Neural cell (in vitro differentiated cells): ENCODE results near the gene STARD13. TPM values are rescaled to one million over a fixed set of nuclear protein-coding genes. Genes with fewer than 3 reads are reported as not detected.

Source experiments
- H2AFZ ChIP-seq: fragments of 200-600, 300-800 bp; sonication (generic), shearing (Covaris generic); 2 replicates; pipeline ENCODE4 v1.6.0; 2014; ENCODE audit warnings: low read depth, mild to moderate bottlenecking, antibody characterized with exemption, low read length, moderate library complexity
- H3F3A ChIP-seq: fragments of 200-600 bp; shearing (Covaris generic); 2 replicates; pipeline ENCODE4 v1.6.1; 2016; ENCODE audit warnings: mild to moderate bottlenecking, moderate library complexity, mixed read lengths, antibody characterized with exemption, low read length; ENCODE audit not compliant: insufficient read depth, poor library complexity, severe bottlenecking
- H3K27ac ChIP-seq: fragments of 200-600, 300-800 bp; sonication (generic), shearing (Covaris generic); 2 replicates; pipeline ENCODE4 v1.5.1; 2014; ENCODE audit warnings: mild to moderate bottlenecking, low read length, moderate library complexity
- H3K27me3 ChIP-seq: fragments of 300-800, 200-600 bp; sonication (generic), shearing (Covaris generic); 2 replicates; pipeline ENCODE4 v1.6.0; 2014; ENCODE audit warnings: mild to moderate bottlenecking, low read depth, low read length, moderate library complexity; ENCODE audit not compliant: insufficient read depth
- H3K36me3 ChIP-seq: fragments of 300-800, 200-600 bp; sonication (generic), shearing (Covaris generic); 2 replicates; pipeline ENCODE4 v1.5.1; 2014; ENCODE audit warnings: mild to moderate bottlenecking, antibody characterized with exemption, low read length, moderate library complexity; ENCODE audit not compliant: insufficient read depth
- H3K4me2 ChIP-seq: fragments of 300-800, 200-600 bp; sonication (generic), shearing (Covaris generic); 2 replicates; pipeline ENCODE4 v1.6.0; 2014; ENCODE audit warnings: mild to moderate bottlenecking, low read length
- H3K4me3 ChIP-seq: fragments of 300-800, 200-600 bp; sonication (generic), shearing (Covaris generic); 2 replicates; pipeline ENCODE4 v1.5.1; 2014; ENCODE audit warnings: mild to moderate bottlenecking, low read length, moderate library complexity
- H3K79me2 ChIP-seq: fragments of 200-600 bp; shearing (Covaris generic); replicated peaks from 2 replicates; pipeline ENCODE4 v1.6.0; 2014; ENCODE audit warnings: mild to moderate bottlenecking, low read length, moderate library complexity; ENCODE audit not compliant: insufficient read depth
- H3K9ac ChIP-seq: fragments of 300-800, 200-600 bp; sonication (generic), shearing (Covaris generic); 2 replicates; pipeline ENCODE4 v1.6.1; 2016; ENCODE audit warnings: mild to moderate bottlenecking, low read length, mixed read lengths
- H3K9me2 ChIP-seq: fragments of 200-600 bp; shearing (Covaris generic); 2 replicates; pipeline ENCODE4 v1.6.1; 2016; ENCODE audit warnings: mild to moderate bottlenecking, low read length, mixed read lengths; ENCODE audit not compliant: insufficient read depth
- H3K9me3 ChIP-seq: fragments of 200-600, 300-800 bp; sonication (generic), shearing (Covaris generic); 2 replicates; pipeline ENCODE4 v1.6.1; 2016; ENCODE audit warnings: mild to moderate bottlenecking, mixed run types, low read length, moderate library complexity, mixed read lengths
- H4K20me1 ChIP-seq: fragments of 200-600 bp; shearing (Covaris generic); 2 replicates; pipeline ENCODE4 v1.6.1; 2016; ENCODE audit warnings: mild to moderate bottlenecking, mixed run types; ENCODE audit not compliant: insufficient read depth
- EP300 ChIP-seq: fragments of 450-650 bp; conservative IDR thresholded peaks from 2 replicates; pipeline ENCODE4 v1.6.1; 2014; ENCODE audit warnings: antibody characterized with exemption, mild to moderate bottlenecking, moderate library complexity; ENCODE audit not compliant: poor library complexity, severe bottlenecking
- EZH2 ChIP-seq: fragments of 200-600, 300-800 bp; shearing (Covaris generic), sonication (generic); IDR thresholded peaks from 2 replicates; pipeline ENCODE4 v1.6.1; 2014; ENCODE audit warnings: antibody characterized with exemption, low read length, borderline replicate concordance, mild to moderate bottlenecking; ENCODE audit not compliant: insufficient read depth, poor library complexity, severe bottlenecking
- MXI1 ChIP-seq: fragments of 450-650 bp; conservative IDR thresholded peaks from 2 replicates; pipeline ENCODE4 v1.6.1; 2014; ENCODE audit warnings: antibody characterized with exemption, mild to moderate bottlenecking; ENCODE audit not compliant: poor library complexity, severe bottlenecking
- POLR2AphosphoS5 ChIP-seq: IDR thresholded peaks from 2 replicates; pipeline ENCODE4 v1.6.1; 2012
- RAD21 ChIP-seq: fragments of 450-650 bp; conservative IDR thresholded peaks from 2 replicates; pipeline ENCODE4 v1.6.1; 2014; ENCODE audit warnings: antibody characterized with exemption, mild to moderate bottlenecking, moderate library complexity
- SMC3 ChIP-seq: fragments of 450-650 bp; conservative IDR thresholded peaks from 2 replicates; pipeline ENCODE4 v1.6.1; 2014; ENCODE audit warnings: antibody characterized with exemption, mild to moderate bottlenecking, moderate library complexity; ENCODE audit not compliant: poor library complexity
- TAF1 ChIP-seq: IDR thresholded peaks from 2 replicates; pipeline ENCODE4 v1.6.1; 2012; ENCODE audit warnings: low read depth
- polyA plus RNA-seq: library from polyadenylated mRNA; depleted of rRNA; stranded (reverse); fragments of >200 nt; gene quantifications from 2 replicates; pipeline ENCODE4 v1.2.3, GENCODE V29; 2014
- TF ChIP-seq, protein P1 (sequence below): fragments of 450-650 bp; IDR thresholded peaks from 2 replicates; pipeline ENCODE4 v1.5.1; 2014; ENCODE audit warnings: antibody characterized with exemption, mild to moderate bottlenecking, moderate library complexity; ENCODE audit not compliant: poor library complexity, severe bottlenecking
- TF ChIP-seq, protein P2 (sequence below): IDR thresholded peaks from 2 replicates; pipeline ENCODE4 v1.6.1; 2012; ENCODE audit warnings: borderline replicate concordance

STARD13 gene
- polyA plus RNA-seq, 1 donor from 2014 or later, result 0.05 TPM

DNA sequence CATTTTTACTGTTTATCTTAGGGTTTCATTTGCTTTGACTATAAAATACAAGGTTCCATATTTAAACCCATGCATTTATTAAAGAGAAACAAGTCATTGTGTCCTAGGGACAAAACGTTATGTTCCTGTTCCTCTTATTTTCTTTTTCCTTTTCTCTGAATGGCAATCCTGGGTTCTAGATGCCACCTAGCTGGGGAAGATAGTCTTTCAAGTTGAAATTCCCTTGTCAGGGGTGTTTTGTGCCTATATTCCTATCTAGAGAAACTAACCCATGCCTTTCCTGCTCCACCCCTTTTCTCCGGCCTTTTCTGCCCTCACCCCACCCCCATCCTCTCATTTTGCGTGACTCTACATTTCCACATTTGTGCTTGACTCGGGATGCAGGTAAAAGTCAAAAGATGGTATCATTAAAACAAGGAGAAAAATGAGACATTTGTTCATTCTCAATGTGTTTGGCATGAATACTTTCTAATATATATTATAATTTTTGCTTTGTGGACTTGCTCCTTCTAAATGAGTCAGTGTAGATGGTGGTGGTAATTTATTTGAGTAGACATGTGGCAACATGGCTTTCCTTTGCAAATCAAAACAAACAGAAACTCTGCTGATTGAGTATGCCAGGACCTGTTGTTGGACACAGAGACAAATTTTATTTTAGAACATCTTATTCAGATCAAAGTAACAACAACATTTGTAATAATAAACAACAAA lies 26.8 kb upstream of the STARD13 start:
- H3K9me2 ChIP-seq, result no peaks in the 10 kb centered on the region
- no peak overlapping the region for H3K4me2 ChIP-seq
- no peaks in the 10 kb centered on the region for H3K27me3 ChIP-seq
- no peaks in the 10 kb centered on the region for H4K20me1 ChIP-seq
- H3K9ac ChIP-seq, result no peak overlapping the region
- H3K27ac ChIP-seq, result no peak overlapping the region
- TF ChIP-seq MXI1 (no peak), TAF1 (no peak), EZH2 (no peak), RAD21 (peak; percentile 78), POLR2AphosphoS5 (no peak), EP300 (no peak), SMC3 (peak; percentile 76)
- TF ChIP-seq, protein P1, sequence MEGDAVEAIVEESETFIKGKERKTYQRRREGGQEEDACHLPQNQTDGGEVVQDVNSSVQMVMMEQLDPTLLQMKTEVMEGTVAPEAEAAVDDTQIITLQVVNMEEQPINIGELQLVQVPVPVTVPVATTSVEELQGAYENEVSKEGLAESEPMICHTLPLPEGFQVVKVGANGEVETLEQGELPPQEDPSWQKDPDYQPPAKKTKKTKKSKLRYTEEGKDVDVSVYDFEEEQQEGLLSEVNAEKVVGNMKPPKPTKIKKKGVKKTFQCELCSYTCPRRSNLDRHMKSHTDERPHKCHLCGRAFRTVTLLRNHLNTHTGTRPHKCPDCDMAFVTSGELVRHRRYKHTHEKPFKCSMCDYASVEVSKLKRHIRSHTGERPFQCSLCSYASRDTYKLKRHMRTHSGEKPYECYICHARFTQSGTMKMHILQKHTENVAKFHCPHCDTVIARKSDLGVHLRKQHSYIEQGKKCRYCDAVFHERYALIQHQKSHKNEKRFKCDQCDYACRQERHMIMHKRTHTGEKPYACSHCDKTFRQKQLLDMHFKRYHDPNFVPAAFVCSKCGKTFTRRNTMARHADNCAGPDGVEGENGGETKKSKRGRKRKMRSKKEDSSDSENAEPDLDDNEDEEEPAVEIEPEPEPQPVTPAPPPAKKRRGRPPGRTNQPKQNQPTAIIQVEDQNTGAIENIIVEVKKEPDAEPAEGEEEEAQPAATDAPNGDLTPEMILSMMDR, result peak; percentile 65
- TF ChIP-seq, protein P2, sequence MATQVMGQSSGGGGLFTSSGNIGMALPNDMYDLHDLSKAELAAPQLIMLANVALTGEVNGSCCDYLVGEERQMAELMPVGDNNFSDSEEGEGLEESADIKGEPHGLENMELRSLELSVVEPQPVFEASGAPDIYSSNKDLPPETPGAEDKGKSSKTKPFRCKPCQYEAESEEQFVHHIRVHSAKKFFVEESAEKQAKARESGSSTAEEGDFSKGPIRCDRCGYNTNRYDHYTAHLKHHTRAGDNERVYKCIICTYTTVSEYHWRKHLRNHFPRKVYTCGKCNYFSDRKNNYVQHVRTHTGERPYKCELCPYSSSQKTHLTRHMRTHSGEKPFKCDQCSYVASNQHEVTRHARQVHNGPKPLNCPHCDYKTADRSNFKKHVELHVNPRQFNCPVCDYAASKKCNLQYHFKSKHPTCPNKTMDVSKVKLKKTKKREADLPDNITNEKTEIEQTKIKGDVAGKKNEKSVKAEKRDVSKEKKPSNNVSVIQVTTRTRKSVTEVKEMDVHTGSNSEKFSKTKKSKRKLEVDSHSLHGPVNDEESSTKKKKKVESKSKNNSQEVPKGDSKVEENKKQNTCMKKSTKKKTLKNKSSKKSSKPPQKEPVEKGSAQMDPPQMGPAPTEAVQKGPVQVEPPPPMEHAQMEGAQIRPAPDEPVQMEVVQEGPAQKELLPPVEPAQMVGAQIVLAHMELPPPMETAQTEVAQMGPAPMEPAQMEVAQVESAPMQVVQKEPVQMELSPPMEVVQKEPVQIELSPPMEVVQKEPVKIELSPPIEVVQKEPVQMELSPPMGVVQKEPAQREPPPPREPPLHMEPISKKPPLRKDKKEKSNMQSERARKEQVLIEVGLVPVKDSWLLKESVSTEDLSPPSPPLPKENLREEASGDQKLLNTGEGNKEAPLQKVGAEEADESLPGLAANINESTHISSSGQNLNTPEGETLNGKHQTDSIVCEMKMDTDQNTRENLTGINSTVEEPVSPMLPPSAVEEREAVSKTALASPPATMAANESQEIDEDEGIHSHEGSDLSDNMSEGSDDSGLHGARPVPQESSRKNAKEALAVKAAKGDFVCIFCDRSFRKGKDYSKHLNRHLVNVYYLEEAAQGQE, result no peak
- H3K36me3 ChIP-seq, result no peaks in the 10 kb centered on the region
- H2AFZ ChIP-seq, result no peak overlapping the region
- no peaks in the 10 kb centered on the region for H3K79me2 ChIP-seq
- H3K9me3 ChIP-seq, result no peaks in the 10 kb centered on the region
- H3K4me3 ChIP-seq, result no peak overlapping the region
- no peaks in the 10 kb centered on the region for H3F3A ChIP-seq

GRCh38 chr13:33311040-33311439 lies 25.5 kb upstream of the STARD13 start:
- Histone ChIP-seq H3K4me3 (no peak overlapping the region), H3K36me3 (no peaks in the 10 kb centered on the region), H3K27ac (no peak overlapping the region), H3K4me2 (no peak overlapping the region), H3K9me3 (no peaks in the 10 kb centered on the region), H3F3A (no peaks in the 10 kb centered on the region), H3K27me3 (no peaks in the 10 kb centered on the region), H4K20me1 (no peaks in the 10 kb centered on the region), H3K9me2 (no peaks in the 10 kb centered on the region), H3K79me2 (no peaks in the 10 kb centered on the region), H2AFZ (no peak overlapping the region), H3K9ac (no peak overlapping the region)
- no peak for TF ChIP-seq SMC3
- TF ChIP-seq, protein P1, result no peak
- TF ChIP-seq TAF1, result no peak
- TF ChIP-seq EP300, result no peak
- no peak for TF ChIP-seq EZH2
- TF ChIP-seq, protein P2, result no peak
- no peak for TF ChIP-seq MXI1
- TF ChIP-seq RAD21, result no peak
- TF ChIP-seq POLR2AphosphoS5, result no peak
